ENCODE results near the gene IL17REL. TPM values are rescaled to one million over a fixed set of nuclear protein-coding genes. Genes with fewer than 3 reads are reported as not detected.
A peak's percentile ranks its signal among the peaks of the same experiment; 100 is the strongest.

The IL17REL gene
- total RNA-seq, 1 experiment from 2014 or later: 0.24 TPM

- TF ChIP-seq ERG (CRISPR knock-in tag; IDR thresholded peaks at IDR 0.05): no peak
- TF ChIP-seq CDX4 (CRISPR knock-in tag; IDR thresholded peaks at IDR 0.05; ENCODE audit: borderline replicate concordance): no peak
- TF ChIP-seq ZBTB21 (CRISPR knock-in tag; IDR thresholded peaks at IDR 0.05; ENCODE audit: borderline replicate concordance): peak; percentile 42; the same call in 1 of the 2 replicates
- 0 out of 2 replicates have a peak, but pooled peaks have one; percentile 43 for TF ChIP-seq TCF7 (CRISPR knock-in tag; IDR thresholded peaks at IDR 0.05; ENCODE audit: low read depth)
- no peak for TF ChIP-seq STAT6 (CRISPR knock-in tag; conservative IDR thresholded peaks at IDR 0.05; ENCODE audit: low read depth)
- no peak for TF ChIP-seq CREB1 (CRISPR knock-in tag; IDR thresholded peaks at IDR 0.05)
- no peak for TF ChIP-seq GRHL2 (CRISPR knock-in tag; IDR thresholded peaks at IDR 0.05; ENCODE audit: insufficient replicate concordance, severe bottlenecking)
- no peak for TF ChIP-seq RORB (CRISPR knock-in tag; IDR thresholded peaks at IDR 0.05)
- TF ChIP-seq ZNF219 (CRISPR knock-in tag; IDR thresholded peaks at IDR 0.05; ENCODE audit: borderline replicate concordance): no peak
- no peak; the same call in 1 of the 2 replicates for TF ChIP-seq TP53 (CRISPR knock-in tag; IDR thresholded peaks at IDR 0.05)
- no peak for TF ChIP-seq SOX15 (CRISPR knock-in tag; IDR thresholded peaks at IDR 0.05)
- TF ChIP-seq CREM (CRISPR knock-in tag; IDR thresholded peaks at IDR 0.05): peak; percentile 87
- TF ChIP-seq NR1H2 (CRISPR knock-in tag; IDR thresholded peaks at IDR 0.05): no peak
- peak; percentile 43; the same call in 1 of the 2 replicates for TF ChIP-seq FOXP1 (CRISPR knock-in tag; IDR thresholded peaks at IDR 0.05; ENCODE audit: borderline replicate concordance)
- no peak for TF ChIP-seq ARID4B (CRISPR knock-in tag; IDR thresholded peaks at IDR 0.05; ENCODE audit: borderline replicate concordance)
- TF ChIP-seq ZNF263 (CRISPR knock-in tag; IDR thresholded peaks at IDR 0.05; ENCODE audit: low read depth): 0 out of 2 replicates have a peak, but pooled peaks have one; percentile 11
- TF ChIP-seq E2F1 (CRISPR knock-in tag; IDR thresholded peaks at IDR 0.05): no peak
Observed at GRCh38 chr22:49960159-49961004, 52.2 kb downstream of the IL17REL start, which contains the start of gene PIM3 (continued).

Measured in WTC11 (cell line).